OCI-LY3 (cell line): ENCODE results near the gene KRT222.
A peak's percentile ranks its signal among the peaks of the same experiment; 100 is the strongest.

ENCODE experiments used
- H2AFZ ChIP-seq: fragments of 200-600, 300-600 bp; shearing (Covaris generic); 2 replicates; pipeline ENCODE4 v1.6.0; 2014; ENCODE audit warnings: antibody characterized with exemption, low read depth, low read length
- H3K27ac ChIP-seq: fragments of 200-600, 300-600 bp; sonication (generic); 2 replicates; pipeline ENCODE4 v1.5.1; 2014; ENCODE audit warnings: mild to moderate bottlenecking, low read length, moderate library complexity, mixed read lengths
- H3K27me3 ChIP-seq: fragments of 200-600, 300-600 bp; sonication (generic); 2 replicates; pipeline ENCODE4 v1.6.1; 2014; ENCODE audit warnings: low read depth, low read length, mixed read lengths
- H3K36me3 ChIP-seq: fragments of 200-600, 300-600 bp; sonication (generic); replicated peaks from 2 replicates; pipeline ENCODE3; 2014; ENCODE audit warnings: low read depth, low read length, mixed read lengths
- H3K4me1 ChIP-seq: fragments of 300-600, 200-600 bp; sonication (generic); 2 replicates; pipeline ENCODE4 v1.6.1; 2014; ENCODE audit warnings: low read length, mixed read lengths
- H3K4me2 ChIP-seq: fragments of 200-600, 300-600 bp; sonication (generic); 2 replicates; pipeline ENCODE4 v1.6.1; 2014; ENCODE audit warnings: low read length, mixed read lengths
- H3K4me3 ChIP-seq: fragments of 300-600, 200-600 bp; sonication (generic); 2 replicates; pipeline ENCODE4 v1.5.1; 2014; ENCODE audit warnings: antibody characterized with exemption, mild to moderate bottlenecking, low read length, moderate library complexity
- H3K79me2 ChIP-seq: fragments of 300-600, 200-600 bp; shearing (Covaris generic); 2 replicates; pipeline ENCODE4 v1.6.1; 2014; ENCODE audit warnings: mild to moderate bottlenecking, low read length, mixed read lengths
- H3K9ac ChIP-seq: fragments of 300-600, 200-600 bp; shearing (Covaris generic); 2 replicates; pipeline ENCODE4 v1.6.0; 2014; ENCODE audit warnings: mild to moderate bottlenecking, low read length, moderate library complexity
- H3K9me3 ChIP-seq: fragments of 200-600, 300-600 bp; shearing (Covaris generic); 2 replicates; pipeline ENCODE4 v1.6.1; 2014; ENCODE audit warnings: low read length, mixed read lengths; ENCODE audit not compliant: insufficient read depth
- H4K20me1 ChIP-seq: fragments of 200-600, 300-600 bp; sonication (generic); 2 replicates; pipeline ENCODE4 v1.6.1; 2016; ENCODE audit warnings: low read length, mixed read lengths; ENCODE audit not compliant: insufficient read depth
- EZH2phosphoT487 ChIP-seq: fragments of 200-600 bp; shearing (Covaris generic); IDR thresholded peaks from 2 replicates; pipeline ENCODE4 v1.6.1; 2018; ENCODE audit warnings: antibody characterized with exemption, mixed run types, low read depth
- TF ChIP-seq, protein P1 (sequence below): fragments of 200-600, 300-600 bp; sonication (generic); IDR thresholded peaks from 2 replicates; pipeline ENCODE4 v1.5.1; 2014; ENCODE audit warnings: antibody characterized with exemption, low read length, low read depth

The KRT222 gene

DNA sequence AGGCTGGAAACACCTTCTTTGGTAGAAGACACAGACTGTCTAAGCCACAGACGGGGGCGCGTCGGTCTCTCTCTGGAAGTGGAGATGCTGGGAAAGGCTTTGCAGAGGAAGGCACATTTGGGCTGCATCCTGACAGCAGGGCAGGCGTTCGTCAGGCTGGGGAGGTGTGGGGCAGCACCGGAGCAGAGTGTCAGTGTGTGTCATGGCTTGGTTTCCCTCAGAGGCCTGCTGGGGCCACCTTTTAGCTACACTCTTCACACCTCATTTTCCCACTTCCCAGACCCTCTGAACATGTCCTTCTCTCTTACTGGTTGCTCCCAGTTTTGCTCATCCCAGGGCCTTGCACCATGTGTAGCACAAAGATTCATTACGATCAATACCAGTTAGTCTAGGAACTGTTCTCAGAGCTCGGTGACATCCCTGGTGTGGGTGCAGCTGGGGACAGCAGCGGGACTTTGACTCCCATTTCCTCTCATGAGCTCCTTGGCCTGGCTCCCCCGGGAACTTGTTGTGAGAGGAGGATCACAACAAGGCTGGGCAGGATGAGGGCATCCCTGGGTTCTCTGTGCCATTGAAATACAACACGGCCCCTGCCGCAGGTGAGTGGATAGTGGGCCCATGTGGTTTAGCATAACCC lies 50.4 kb downstream of the KRT222 start:
- no peaks in the 10 kb centered on the region for H3K27me3 ChIP-seq
- peak overlapping the region; percentile 60 for H3K4me3 ChIP-seq
- H2AFZ ChIP-seq = no peak overlapping the region
- H3K79me2 ChIP-seq = peaks cover 19% of the 10 kb centered on the region
- peaks cover 96% of the 10 kb centered on the region for H3K4me1 ChIP-seq
- H3K9me3 ChIP-seq = no peaks in the 10 kb centered on the region
- H3K9ac ChIP-seq = peak overlapping the region; percentile 88
- no peaks in the 10 kb centered on the region for H4K20me1 ChIP-seq
- H3K27ac ChIP-seq = peak overlapping the region; percentile 99
- H3K4me2 ChIP-seq = peak overlapping the region; percentile 92
- TF ChIP-seq, protein P1, sequence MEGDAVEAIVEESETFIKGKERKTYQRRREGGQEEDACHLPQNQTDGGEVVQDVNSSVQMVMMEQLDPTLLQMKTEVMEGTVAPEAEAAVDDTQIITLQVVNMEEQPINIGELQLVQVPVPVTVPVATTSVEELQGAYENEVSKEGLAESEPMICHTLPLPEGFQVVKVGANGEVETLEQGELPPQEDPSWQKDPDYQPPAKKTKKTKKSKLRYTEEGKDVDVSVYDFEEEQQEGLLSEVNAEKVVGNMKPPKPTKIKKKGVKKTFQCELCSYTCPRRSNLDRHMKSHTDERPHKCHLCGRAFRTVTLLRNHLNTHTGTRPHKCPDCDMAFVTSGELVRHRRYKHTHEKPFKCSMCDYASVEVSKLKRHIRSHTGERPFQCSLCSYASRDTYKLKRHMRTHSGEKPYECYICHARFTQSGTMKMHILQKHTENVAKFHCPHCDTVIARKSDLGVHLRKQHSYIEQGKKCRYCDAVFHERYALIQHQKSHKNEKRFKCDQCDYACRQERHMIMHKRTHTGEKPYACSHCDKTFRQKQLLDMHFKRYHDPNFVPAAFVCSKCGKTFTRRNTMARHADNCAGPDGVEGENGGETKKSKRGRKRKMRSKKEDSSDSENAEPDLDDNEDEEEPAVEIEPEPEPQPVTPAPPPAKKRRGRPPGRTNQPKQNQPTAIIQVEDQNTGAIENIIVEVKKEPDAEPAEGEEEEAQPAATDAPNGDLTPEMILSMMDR = no peak
- no peak for TF ChIP-seq EZH2phosphoT487
- no peaks in the 10 kb centered on the region for H3K36me3 ChIP-seq

DNA sequence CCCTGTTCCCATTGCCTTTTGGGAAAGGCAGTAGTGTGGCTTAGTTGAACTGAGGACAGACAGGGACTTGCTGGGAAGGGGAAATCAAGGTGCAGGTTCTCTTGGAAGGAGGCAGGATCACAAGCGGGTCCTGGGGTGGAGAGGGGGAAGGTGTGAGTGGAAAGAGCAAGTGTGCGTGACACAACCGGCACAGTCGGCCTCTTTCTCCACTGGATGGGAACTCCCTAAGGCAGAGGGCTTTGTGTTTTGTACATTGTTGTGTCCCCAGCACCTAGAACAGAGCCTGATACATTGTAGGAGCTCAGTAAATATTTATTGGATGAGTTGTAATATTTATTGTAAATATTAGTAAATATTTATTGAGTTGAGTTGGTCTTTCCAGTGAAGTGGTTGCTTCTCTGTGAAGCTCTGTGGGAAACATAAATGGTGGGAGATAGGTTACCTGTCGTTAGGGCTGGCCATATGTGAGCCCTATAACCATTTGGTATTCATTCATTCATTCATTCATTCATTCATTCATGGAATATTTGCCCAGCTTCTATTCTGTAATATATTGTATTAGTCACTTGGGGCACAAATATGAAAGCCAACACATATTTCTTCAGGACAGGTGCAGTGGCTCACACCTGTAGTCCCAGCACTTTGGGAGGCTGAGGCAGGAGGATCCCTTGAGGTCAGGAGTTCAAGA lies 51.4 kb downstream of the KRT222 start:
- Histone ChIP-seq H4K20me1 (no peaks in the 10 kb centered on the region), H3K79me2 (peaks cover 19% of the 10 kb centered on the region), H3K9me3 (no peaks in the 10 kb centered on the region), H3K27me3 (no peaks in the 10 kb centered on the region), H2AFZ (peak overlapping the region; percentile 51; the same call in 1 of the 2 replicates), H3K4me3 (peak overlapping the region; percentile 54; the same call in 1 of the 2 replicates), H3K4me2 (peak overlapping the region; percentile 72), H3K9ac (peak overlapping the region; percentile 65), H3K27ac (peak overlapping the region; percentile 99), H3K4me1 (peaks cover 89% of the 10 kb centered on the region), H3K36me3 (no peaks in the 10 kb centered on the region)
- TF ChIP-seq, protein P1 = no peak
- no peak for TF ChIP-seq EZH2phosphoT487

DNA sequence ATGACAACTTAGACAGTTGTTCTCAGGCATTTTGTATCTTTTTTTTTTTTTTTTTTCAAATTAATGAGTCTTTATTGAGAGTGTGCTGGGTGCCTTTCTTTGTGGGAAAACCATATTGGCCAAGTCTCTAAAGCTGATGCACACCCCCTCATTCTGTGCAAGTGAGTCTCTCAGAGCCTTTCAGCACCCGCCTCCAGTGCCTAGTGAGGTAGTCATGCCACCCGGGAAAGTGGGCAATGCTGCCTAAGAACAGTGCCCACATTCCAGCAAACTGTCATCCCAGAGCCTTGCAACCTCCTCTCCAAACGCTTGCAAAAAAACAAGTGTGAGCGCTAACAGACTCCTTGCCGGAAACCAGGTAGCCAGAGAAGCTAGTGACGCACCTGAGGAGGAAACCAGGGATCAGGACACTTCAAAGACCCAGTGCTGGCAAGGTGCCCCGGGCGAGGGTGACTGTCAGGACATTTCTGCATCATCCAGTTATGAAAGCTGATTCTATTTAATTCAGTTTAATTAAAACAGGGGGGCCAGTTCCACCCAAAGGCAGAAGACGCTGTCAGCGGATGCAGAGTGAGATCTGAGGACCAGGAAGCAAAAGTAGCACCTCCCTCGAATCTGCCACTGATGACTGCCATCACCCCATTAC lies 52.3 kb downstream of the KRT222 start:
- Histone ChIP-seq H3K4me3 (peak overlapping the region; percentile 54), H3K36me3 (no peaks in the 10 kb centered on the region), H3K9me3 (no peaks in the 10 kb centered on the region), H3K4me1 (peaks cover 89% of the 10 kb centered on the region), H3K79me2 (peaks cover 19% of the 10 kb centered on the region), H2AFZ (peak overlapping the region; percentile 51; the same call in 1 of the 2 replicates), H4K20me1 (no peaks in the 10 kb centered on the region), H3K9ac (peak overlapping the region; percentile 65), H3K27ac (peak overlapping the region; percentile 46), H3K27me3 (no peaks in the 10 kb centered on the region), H3K4me2 (peak overlapping the region; percentile 72)
- TF ChIP-seq, protein P1 = no peak
- TF ChIP-seq EZH2phosphoT487 = no peak
